ENCODE results near the gene RCOR3. TPM values are rescaled to one million over a fixed set of nuclear protein-coding genes. Genes with fewer than 3 reads are reported as not detected.
"Not testable (repeated sequence)": the region's sequence is repeated elsewhere in the genome, so short reads cannot be mapped to it uniquely, and the experiment has no call there.

The RCOR3 gene
- total RNA-seq, 1 donor from 2014 or later, result 52.3 TPM

- Histone ChIP-seq H3K4me3 (peak overlapping the region; percentile 79), H3K9me3 (no peaks in the 10 kb centered on the region), H3K4me1 (peaks cover 21% of the 10 kb centered on the region), H3K27me3 (ENCODE audit: low read depth) (no peaks in the 10 kb centered on the region), H3K27ac (peak overlapping the region; percentile 97), H3K36me3 (peaks cover 5% of the 10 kb centered on the region)
- intact Hi-C loops (cut with DNase I), result no loop called here
- TF ChIP-seq CTCF (IDR thresholded peaks at IDR 0.05), result no peak
- peak; percentile 75 for ATAC-seq
- peak; percentile 89 for DNase-seq
These were observed 833 bp upstream of the RCOR3 start for GRCh38 chr1:211258310-211258755.

- ATAC-seq (peak; percentile 32 to 41), DNase-seq (no peak)
- Histone ChIP-seq H3K9me3 (no peaks in the 10 kb centered on the region), H3K27ac (peak overlapping the region; percentile 97), H3K27me3 (ENCODE audit: low read depth) (no peaks in the 10 kb centered on the region), H3K36me3 (peaks cover 15% of the 10 kb centered on the region), H3K4me1 (peaks cover 21% of the 10 kb centered on the region), H3K4me3 (peak overlapping the region; percentile 79)
- TF ChIP-seq CTCF (IDR thresholded peaks at IDR 0.05), result no peak
- intact Hi-C loops (cut with DNase I), result no loop called here
These were observed 516 bp downstream of the RCOR3 start for GRCh38 chr1:211259638-211260126.

GRCh38 chr1:211260141-211261107 lies 1.3 kb downstream of the RCOR3 start:
- no peak for TF ChIP-seq CTCF (IDR thresholded peaks at IDR 0.05)
- H3K36me3 ChIP-seq, result peaks cover 20% of the 10 kb centered on the region
- H3K27ac ChIP-seq, result peak overlapping the region; percentile 97
- H3K27me3 ChIP-seq (ENCODE audit: low read depth), result no peaks in the 10 kb centered on the region
- DNase-seq, result peak; percentile 87
- peak; percentile 50 to 58 for ATAC-seq
- no peaks in the 10 kb centered on the region for H3K9me3 ChIP-seq
- intact Hi-C loops (cut with DNase I), result no loop called here
- peaks cover 21% of the 10 kb centered on the region for H3K4me1 ChIP-seq
- peak overlapping the region; percentile 79 for H3K4me3 ChIP-seq

GRCh38 chr1:211261229-211261628 lies 2.1 kb downstream of the RCOR3 start:
- Histone ChIP-seq H3K27ac (no peak overlapping the region), H3K9me3 (no peaks in the 10 kb centered on the region), H3K4me3 (peak overlapping the region; percentile 79), H3K27me3 (ENCODE audit: low read depth) (no peaks in the 10 kb centered on the region), H3K4me1 (peaks cover 21% of the 10 kb centered on the region), H3K36me3 (peaks cover 25% of the 10 kb centered on the region)
- ATAC-seq (no peak), DNase-seq (no peak)
- intact Hi-C loops (cut with DNase I), result no loop called here
- TF ChIP-seq CTCF (IDR thresholded peaks at IDR 0.05), result no peak

GRCh38 chr1:211263022-211263421 lies 3.9 kb downstream of the RCOR3 start:
- intact Hi-C loops (cut with DNase I); H3K27me3 ChIP-seq (ENCODE audit: low read depth); H3K4me1 ChIP-seq; ATAC-seq; H3K4me3 ChIP-seq; DNase-seq; H3K27ac ChIP-seq; H3K9me3 ChIP-seq: not testable (repeated sequence)
- peaks cover 29% of the 10 kb centered on the region for H3K36me3 ChIP-seq

All from lower lobe of right lung (tissue), 2 donors.